HepG2 (cell line): ENCODE data around the gene SDR42E2.

Source experiments
- GLI4 ChIP-seq: sonication (generic); formaldehyde crosslinking; IDR thresholded peaks from 2 replicates; pipeline ENCODE4 v1.5.1; 2020; ENCODE audit warnings: missing genetic modification reagents, mild to moderate bottlenecking, moderate library complexity, borderline replicate concordance
- ZFP36L1 ChIP-seq: sonication (generic); formaldehyde crosslinking; IDR thresholded peaks from 2 replicates; pipeline ENCODE4 v1.8.0; 2022; ENCODE audit warnings: mild to moderate bottlenecking, missing genetic modification reagents, moderate library complexity
- ZNF607 ChIP-seq: sonication (generic); formaldehyde crosslinking; IDR thresholded peaks from 2 replicates; pipeline ENCODE4 v1.5.1; 2020; ENCODE audit warnings: missing genetic modification reagents, mild to moderate bottlenecking, borderline replicate concordance
- ZNF746 ChIP-seq: sonication (generic); formaldehyde crosslinking; IDR thresholded peaks from 2 replicates; pipeline ENCODE4 v1.8.0; 2022; ENCODE audit warnings: mild to moderate bottlenecking, missing genetic modification reagents
- TF ChIP-seq, protein P1 (sequence below): sonication (generic); formaldehyde crosslinking; IDR thresholded peaks from 2 replicates; pipeline ENCODE4 v1.4.0; 2020; ENCODE audit warnings: low read depth, missing genetic modification reagents
- TF ChIP-seq, protein P2 (sequence below): IDR thresholded peaks from 2 replicates; pipeline ENCODE4 v1.6.1; 2016; ENCODE audit warnings: low read depth, missing genetic modification reagents, missing compliant biosample characterization

DNA sequence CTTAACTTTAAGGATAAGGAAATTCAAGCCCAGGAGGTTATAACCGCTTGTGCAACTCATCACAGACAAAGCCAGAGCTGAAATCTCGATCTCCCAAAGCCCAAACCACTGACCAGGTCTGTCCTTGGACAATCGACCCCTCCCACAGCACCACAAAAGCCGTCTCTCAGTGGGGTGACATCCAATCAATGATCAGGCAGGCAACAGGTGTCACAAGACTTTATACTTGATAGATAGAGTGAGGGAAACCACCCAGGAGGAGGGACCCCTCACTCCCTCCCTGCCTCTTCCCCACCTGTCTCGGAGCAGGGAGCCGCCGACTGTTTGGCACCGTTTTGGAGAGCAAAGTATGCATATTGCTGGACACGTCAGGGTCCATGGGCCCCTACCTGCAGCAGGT lies 14.5 kb upstream of the SDR42E2 start:
- TF ChIP-seq ZNF746 (CRISPR knock-in tag) (no peak), ZNF607 (CRISPR knock-in tag) (no peak), ZFP36L1 (CRISPR knock-in tag) (no peak), GLI4 (CRISPR knock-in tag) (no peak)
- TF ChIP-seq, protein P1, sequence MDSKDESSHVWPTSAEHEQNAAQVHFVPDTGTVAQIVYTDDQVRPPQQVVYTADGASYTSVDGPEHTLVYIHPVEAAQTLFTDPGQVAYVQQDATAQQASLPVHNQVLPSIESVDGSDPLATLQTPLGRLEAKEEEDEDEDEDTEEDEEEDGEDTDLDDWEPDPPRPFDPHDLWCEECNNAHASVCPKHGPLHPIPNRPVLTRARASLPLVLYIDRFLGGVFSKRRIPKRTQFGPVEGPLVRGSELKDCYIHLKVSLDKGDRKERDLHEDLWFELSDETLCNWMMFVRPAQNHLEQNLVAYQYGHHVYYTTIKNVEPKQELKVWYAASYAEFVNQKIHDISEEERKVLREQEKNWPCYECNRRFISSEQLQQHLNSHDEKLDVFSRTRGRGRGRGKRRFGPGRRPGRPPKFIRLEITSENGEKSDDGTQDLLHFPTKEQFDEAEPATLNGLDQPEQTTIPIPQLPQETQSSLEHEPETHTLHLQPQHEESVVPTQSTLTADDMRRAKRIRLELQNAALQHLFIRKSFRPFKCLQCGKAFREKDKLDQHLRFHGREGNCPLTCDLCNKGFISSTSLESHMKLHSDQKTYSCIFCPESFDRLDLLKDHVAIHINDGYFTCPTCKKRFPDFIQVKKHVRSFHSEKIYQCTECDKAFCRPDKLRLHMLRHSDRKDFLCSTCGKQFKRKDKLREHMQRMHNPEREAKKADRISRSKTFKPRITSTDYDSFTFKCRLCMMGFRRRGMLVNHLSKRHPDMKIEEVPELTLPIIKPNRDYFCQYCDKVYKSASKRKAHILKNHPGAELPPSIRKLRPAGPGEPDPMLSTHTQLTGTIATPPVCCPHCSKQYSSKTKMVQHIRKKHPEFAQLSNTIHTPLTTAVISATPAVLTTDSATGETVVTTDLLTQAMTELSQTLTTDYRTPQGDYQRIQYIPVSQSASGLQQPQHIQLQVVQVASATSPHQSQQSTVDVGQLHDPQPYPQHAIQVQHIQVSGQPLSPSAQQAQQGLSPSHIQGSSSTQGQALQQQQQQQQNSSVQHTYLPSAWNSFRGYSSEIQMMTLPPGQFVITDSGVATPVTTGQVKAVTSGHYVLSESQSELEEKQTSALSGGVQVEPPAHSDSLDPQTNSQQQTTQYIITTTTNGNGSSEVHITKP (CRISPR knock-in tag): no peak
- TF ChIP-seq, protein P2, sequence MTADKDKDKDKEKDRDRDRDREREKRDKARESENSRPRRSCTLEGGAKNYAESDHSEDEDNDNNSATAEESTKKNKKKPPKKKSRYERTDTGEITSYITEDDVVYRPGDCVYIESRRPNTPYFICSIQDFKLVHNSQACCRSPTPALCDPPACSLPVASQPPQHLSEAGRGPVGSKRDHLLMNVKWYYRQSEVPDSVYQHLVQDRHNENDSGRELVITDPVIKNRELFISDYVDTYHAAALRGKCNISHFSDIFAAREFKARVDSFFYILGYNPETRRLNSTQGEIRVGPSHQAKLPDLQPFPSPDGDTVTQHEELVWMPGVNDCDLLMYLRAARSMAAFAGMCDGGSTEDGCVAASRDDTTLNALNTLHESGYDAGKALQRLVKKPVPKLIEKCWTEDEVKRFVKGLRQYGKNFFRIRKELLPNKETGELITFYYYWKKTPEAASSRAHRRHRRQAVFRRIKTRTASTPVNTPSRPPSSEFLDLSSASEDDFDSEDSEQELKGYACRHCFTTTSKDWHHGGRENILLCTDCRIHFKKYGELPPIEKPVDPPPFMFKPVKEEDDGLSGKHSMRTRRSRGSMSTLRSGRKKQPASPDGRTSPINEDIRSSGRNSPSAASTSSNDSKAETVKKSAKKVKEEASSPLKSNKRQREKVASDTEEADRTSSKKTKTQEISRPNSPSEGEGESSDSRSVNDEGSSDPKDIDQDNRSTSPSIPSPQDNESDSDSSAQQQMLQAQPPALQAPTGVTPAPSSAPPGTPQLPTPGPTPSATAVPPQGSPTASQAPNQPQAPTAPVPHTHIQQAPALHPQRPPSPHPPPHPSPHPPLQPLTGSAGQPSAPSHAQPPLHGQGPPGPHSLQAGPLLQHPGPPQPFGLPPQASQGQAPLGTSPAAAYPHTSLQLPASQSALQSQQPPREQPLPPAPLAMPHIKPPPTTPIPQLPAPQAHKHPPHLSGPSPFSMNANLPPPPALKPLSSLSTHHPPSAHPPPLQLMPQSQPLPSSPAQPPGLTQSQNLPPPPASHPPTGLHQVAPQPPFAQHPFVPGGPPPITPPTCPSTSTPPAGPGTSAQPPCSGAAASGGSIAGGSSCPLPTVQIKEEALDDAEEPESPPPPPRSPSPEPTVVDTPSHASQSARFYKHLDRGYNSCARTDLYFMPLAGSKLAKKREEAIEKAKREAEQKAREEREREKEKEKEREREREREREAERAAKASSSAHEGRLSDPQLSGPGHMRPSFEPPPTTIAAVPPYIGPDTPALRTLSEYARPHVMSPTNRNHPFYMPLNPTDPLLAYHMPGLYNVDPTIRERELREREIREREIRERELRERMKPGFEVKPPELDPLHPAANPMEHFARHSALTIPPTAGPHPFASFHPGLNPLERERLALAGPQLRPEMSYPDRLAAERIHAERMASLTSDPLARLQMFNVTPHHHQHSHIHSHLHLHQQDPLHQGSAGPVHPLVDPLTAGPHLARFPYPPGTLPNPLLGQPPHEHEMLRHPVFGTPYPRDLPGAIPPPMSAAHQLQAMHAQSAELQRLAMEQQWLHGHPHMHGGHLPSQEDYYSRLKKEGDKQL (CRISPR knock-in tag): no peak
